DMS153 treated with DMSO at 0.1 percent for 48 hours (cell line): ENCODE measurements around the gene SEMA3C.

Experiments
- DNase-seq: peaks from one replicate; lab custom pipeline; 2025; ENCODE audit not compliant: unreplicated experiment; lab: John Stamatoyannopoulos, UW

SEMA3C gene

GRCh38 chr7:80918909-80919721 lies at the start of gene SEMA3C:
Gene SEMA3C (minus strand): TSS chr7:80919051. CDS start chr7:80916781, 2,270 bp downstream.
- peak; percentile 60 for DNase-seq

- no peak for DNase-seq
These were observed 49.8 kb upstream of the SEMA3C start for GRCh38 chr7:80968606-80969005.

- no peak for DNase-seq
These were observed 49.1 kb upstream of the SEMA3C start for GRCh38 chr7:80967917-80968297.

- no peak for DNase-seq
These were observed 48.4 kb upstream of the SEMA3C start for GRCh38 chr7:80967071-80967916.

DNA sequence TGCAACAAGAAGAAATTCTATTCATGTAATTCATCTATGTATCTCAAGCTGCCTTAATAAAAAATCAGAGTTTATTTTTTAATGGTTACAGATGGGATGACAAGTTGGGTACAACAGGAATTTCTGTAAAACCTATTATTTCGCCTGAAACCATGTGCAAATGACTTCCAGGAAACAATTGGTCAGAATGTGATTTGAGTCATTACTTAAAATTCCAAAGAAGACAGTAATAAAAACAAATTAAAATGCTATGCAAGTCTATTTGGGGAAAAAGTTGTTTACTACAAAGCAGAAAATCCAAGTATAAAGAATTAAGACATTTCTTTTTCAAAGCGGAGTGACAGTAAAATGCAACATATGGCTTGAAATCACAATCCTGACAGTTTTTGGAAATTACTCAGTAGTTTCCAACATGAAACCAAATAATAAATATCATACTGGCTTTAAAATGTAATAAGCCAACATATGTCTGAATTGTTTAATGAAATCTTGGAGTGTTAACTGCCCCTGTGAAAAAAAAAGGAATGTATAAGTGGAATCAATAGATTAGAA lies 41.5 kb upstream of the SEMA3C start:
- DNase-seq = no peak

DNA sequence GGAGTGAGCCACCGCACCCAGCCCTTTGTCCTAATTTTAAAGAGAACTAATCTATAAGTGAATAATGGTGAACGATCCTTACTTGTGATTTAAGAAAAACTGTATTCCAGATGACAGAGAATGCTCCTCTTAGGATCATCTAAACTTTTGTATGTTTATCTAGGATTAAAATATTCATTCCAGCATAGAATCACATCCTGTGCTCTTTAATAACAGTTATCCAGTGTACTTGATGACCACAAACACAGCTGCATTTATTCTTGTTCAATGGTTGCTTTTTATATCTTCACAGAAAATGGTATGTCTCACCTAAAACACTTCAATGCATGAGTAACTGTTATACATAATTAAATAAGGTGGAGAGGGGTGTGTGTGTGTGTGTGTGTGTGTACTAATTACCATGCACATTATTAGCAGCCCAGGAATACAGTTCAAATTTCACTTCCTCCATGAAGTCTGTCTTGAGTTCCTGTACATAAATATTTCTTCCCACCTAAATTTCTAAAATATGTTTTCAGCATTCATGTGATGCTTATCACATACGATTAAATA lies 38.5 kb upstream of the SEMA3C start:
- DNase-seq = no peak

DNA sequence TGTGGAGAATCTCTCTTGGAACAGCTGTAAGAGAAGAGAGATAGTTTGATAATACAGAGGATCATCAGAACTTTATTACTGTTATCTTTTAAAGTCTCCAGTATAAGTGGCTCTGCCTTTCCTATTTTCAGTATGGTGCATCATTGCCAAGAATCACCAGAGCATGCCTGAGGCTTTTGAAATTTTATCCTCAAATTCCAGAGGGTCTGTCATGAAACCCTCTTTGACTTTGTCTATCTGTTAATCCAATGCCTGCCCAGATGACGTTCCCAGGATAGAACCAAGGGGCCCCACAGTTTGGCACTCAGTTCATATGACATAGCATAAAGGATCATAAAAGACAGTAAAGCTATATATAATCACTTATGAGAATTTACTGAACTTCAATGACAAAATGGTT lies 35.3 kb upstream of the SEMA3C start:
- DNase-seq = no peak

- DNase-seq = no peak
These were observed 31.7 kb upstream of the SEMA3C start for GRCh38 chr7:80950550-80950967.

- DNase-seq = no peak
These were observed 30.6 kb upstream of the SEMA3C start for GRCh38 chr7:80949449-80949848.

DNA sequence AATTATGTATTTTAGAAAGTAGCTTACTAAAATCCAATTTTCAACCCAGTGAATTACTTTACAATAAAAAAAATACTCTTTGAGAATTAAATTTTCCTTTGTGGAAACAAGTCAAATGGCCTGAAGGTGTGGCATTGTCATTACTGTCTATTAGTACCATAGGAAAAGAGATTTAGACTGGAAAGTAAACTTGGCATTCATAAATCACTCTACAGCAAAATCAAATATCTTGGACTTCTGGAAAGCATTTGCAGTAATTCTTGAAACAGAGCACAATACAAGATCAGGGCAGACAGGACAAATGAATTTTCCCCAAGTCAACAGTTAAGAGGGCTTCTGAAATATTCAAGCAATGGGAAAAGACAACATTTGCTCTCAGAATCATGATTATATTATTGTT lies 28.0 kb upstream of the SEMA3C start:
- DNase-seq = no peak

DNA sequence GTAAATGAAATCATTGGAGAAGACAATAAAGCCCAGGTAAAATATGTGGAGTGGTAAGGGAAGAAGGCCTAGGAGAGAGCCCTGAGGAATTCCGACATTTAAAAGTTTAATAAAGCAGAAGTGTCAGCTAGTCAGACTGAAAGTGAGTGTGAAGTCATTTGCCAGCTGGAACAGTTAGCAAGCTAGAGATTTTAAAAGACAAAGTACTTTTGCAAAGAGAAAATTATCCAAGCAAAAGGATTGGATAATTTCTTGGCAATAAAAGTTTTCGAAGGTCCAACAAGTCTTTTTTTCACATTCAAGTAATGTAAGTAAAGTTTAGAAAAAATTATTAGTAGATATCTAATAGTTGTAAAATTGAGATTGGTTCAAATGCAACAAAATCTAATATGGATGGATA lies 27.1 kb upstream of the SEMA3C start:
- DNase-seq = no peak

DNA sequence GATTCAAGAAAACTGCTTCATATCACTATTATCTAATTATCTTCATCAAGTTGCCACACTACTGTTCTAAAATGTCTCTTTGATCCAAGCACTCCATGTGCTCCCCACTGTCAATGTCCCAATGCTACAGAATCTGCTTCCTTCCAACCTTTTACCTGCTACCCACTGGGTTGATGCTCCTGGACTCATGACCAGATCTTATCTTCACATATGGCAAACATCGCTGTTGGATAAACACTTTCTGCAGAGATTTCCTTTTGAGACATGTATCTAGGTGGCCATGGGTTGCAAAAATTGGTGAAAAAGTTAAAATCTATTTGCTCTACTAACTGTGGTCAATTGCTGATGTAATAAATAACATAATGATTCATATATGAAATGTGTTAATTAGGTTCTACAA lies 24.5 kb upstream of the SEMA3C start:
- DNase-seq = no peak

- DNase-seq = no peak
These were observed 23.6 kb upstream of the SEMA3C start for GRCh38 chr7:80942261-80943041.

DNA sequence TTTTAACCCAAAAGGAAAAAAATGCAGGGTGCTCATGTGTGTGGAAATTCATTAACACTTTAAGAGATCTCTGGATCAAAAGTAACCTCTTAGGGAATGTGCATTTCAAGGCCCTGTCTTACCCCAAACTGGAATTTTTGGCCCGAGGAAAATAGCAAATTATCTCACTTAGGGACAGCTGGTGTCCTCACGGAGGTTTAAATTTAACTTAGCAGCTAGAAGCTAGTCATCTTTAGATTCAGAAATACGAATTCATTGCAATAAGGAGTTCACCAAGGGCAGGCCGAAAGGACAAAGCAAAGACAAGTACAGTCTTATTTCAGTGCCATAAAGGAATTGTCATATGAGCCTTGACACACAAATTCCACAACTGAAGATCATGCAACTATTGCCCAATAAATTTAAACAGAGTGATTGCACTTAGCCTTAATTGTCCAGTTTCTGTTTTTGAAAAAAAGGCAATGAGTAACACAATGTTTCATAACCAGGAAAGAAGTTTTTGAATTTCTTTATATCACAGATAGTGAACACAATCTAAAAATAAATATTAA lies 22.4 kb upstream of the SEMA3C start:
- no peak for DNase-seq

GRCh38 chr7:80940539-80941207 lies 21.8 kb upstream of the SEMA3C start:
- no peak for DNase-seq

- no peak for DNase-seq
These were observed 18.5 kb upstream of the SEMA3C start for GRCh38 chr7:80937336-80937735.

DNA sequence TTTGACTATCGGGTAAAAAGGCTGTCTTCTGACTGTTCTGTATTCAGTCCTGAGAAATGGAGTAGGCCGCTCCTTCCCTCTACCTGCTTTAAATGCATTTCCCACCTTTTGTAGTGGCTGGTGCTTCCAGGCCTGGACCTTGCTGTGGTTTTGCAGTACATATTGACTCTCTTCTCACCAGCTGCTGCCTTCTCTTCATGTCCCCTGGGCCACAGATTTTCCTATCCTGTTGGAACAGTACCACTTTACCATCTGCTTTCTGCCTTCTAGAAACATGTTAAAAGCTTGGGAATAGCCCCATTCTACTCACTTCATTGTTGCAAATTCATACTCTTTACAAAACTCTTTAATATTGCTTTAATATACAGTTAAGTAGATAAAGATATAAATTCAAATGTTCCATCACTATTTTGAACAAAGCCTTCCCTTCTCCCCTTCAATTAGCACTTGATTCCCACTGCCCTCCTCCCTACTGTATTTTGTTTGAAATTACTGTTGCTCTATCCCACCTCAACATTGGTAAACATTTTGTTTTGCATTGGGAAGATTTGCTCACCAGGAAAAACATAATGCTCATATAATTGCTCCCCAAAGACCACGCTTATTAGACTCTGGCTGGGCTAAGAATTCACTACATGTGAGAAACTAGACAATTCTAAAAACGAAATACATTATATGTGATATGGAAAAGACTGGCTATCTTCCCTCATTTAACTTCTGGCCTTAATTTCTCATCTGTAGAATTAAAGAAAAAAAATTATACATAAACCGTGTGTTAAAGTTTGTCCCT lies 17.3 kb upstream of the SEMA3C start:
- no peak for DNase-seq

- no peak for DNase-seq
These were observed 15.5 kb upstream of the SEMA3C start for GRCh38 chr7:80934321-80934720.

GRCh38 chr7:80932536-80932935 lies 13.7 kb upstream of the SEMA3C start:
- DNase-seq = no peak
